ENCODE measurements around the gene TACC2.

TACC2 gene

GRCh38 chr10:122132331-122132755 is 143.4 kb downstream of the TACC2 start:
- H3F3A ChIP-seq (ENCODE audit: insufficient read depth, low read length), result no peaks in the 10 kb centered on the region
- H3K4me3 ChIP-seq (ENCODE audit: low read depth, low read length, poor library complexity, severe bottlenecking), result no peak overlapping the region
- H3K9me2 ChIP-seq (ENCODE audit: low read depth, low read length), result no peaks in the 10 kb centered on the region
- no peak overlapping the region for H3K27ac ChIP-seq (ENCODE audit: low read depth, low read length, poor library complexity, severe bottlenecking)
- no peaks in the 10 kb centered on the region for H3K9me3 ChIP-seq (ENCODE audit: low read length)
- H3K9ac ChIP-seq (ENCODE audit: low read length), result no peak overlapping the region
- H2AFZ ChIP-seq (ENCODE audit: low read length), result no peak overlapping the region
- H3K4me2 ChIP-seq (ENCODE audit: low read length), result no peak overlapping the region
- H3K27me3 ChIP-seq (ENCODE audit: insufficient read depth, low read length), result no peaks in the 10 kb centered on the region
- H3K36me3 ChIP-seq (ENCODE audit: insufficient read depth, low read length), result no peaks in the 10 kb centered on the region
- H3K79me2 ChIP-seq (ENCODE audit: insufficient read depth, low read length), result no peaks in the 10 kb centered on the region
- no peaks in the 10 kb centered on the region for H4K20me1 ChIP-seq (ENCODE audit: insufficient read depth, low read length)
- no peak for TF ChIP-seq CTCF (IDR thresholded peaks at IDR 0.05; ENCODE audit: low read length)
- no peak for TF ChIP-seq EZH2 (IDR thresholded peaks at IDR 0.05; ENCODE audit: borderline replicate concordance, low read length)
- no peaks in the 10 kb centered on the region for H3K4me1 ChIP-seq (ENCODE audit: insufficient read depth, low read length, severe bottlenecking)

DNA sequence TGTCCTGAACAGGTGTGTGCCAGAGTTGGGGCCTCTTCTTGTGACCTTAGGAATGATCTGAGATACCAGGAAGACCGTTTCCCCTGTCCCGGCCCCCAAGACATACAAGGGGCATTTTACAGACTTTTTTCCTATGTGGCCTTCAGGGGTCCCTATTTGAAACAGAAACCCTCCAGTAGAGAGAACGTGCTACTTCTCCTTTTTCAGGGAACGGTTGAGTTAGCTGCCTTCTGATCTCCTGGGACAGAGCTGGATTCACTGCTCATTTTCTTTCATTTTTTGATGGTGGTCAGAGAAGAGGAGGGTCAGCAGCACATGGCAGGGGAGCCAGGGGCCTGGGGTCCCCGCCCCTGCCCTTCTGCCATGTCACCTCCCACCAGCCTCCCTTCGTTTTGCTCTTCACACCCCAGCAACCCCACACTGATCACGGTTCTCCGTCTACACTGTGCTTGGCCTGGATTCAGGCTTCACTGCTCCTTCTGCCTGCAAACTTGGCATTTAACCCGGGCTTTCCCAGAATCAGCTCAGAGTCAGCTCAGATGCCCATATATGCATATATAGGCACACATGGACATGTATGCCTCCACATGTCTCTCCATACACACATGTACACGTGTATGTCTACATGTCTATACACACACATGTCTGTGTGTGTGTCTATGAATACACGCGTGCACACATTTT is 144.1 kb downstream of the TACC2 start:
- H3K4me1 ChIP-seq (ENCODE audit: insufficient read depth, low read length, severe bottlenecking), result no peaks in the 10 kb centered on the region
- no peak overlapping the region for H3K4me2 ChIP-seq (ENCODE audit: low read length)
- no peaks in the 10 kb centered on the region for H3K27me3 ChIP-seq (ENCODE audit: insufficient read depth, low read length)
- no peak overlapping the region for H3K9ac ChIP-seq (ENCODE audit: low read length)
- no peaks in the 10 kb centered on the region for H4K20me1 ChIP-seq (ENCODE audit: insufficient read depth, low read length)
- no peaks in the 10 kb centered on the region for H3K9me2 ChIP-seq (ENCODE audit: low read depth, low read length)
- TF ChIP-seq CTCF (IDR thresholded peaks at IDR 0.05; ENCODE audit: low read length), result no peak
- no peak for TF ChIP-seq EZH2 (IDR thresholded peaks at IDR 0.05; ENCODE audit: borderline replicate concordance, low read length)
- no peak overlapping the region for H3K27ac ChIP-seq (ENCODE audit: low read depth, low read length, poor library complexity, severe bottlenecking)
- no peaks in the 10 kb centered on the region for H3K79me2 ChIP-seq (ENCODE audit: insufficient read depth, low read length)
- no peaks in the 10 kb centered on the region for H3K36me3 ChIP-seq (ENCODE audit: insufficient read depth, low read length)
- no peaks in the 10 kb centered on the region for H3F3A ChIP-seq (ENCODE audit: insufficient read depth, low read length)
- H2AFZ ChIP-seq (ENCODE audit: low read length), result no peak overlapping the region
- no peaks in the 10 kb centered on the region for H3K9me3 ChIP-seq (ENCODE audit: low read length)
- no peak overlapping the region for H3K4me3 ChIP-seq (ENCODE audit: low read depth, low read length, poor library complexity, severe bottlenecking)

GRCh38 chr10:122135251-122136025 is 146.5 kb downstream of the TACC2 start:
- no peak overlapping the region for H3K4me3 ChIP-seq (ENCODE audit: low read depth, low read length, poor library complexity, severe bottlenecking)
- no peaks in the 10 kb centered on the region for H3K9me2 ChIP-seq (ENCODE audit: low read depth, low read length)
- H3K4me1 ChIP-seq (ENCODE audit: insufficient read depth, low read length, severe bottlenecking), result no peaks in the 10 kb centered on the region
- no peak overlapping the region for H2AFZ ChIP-seq (ENCODE audit: low read length)
- no peak for TF ChIP-seq EZH2 (IDR thresholded peaks at IDR 0.05; ENCODE audit: borderline replicate concordance, low read length)
- TF ChIP-seq CTCF (IDR thresholded peaks at IDR 0.05; ENCODE audit: low read length), result no peak
- no peaks in the 10 kb centered on the region for H4K20me1 ChIP-seq (ENCODE audit: insufficient read depth, low read length)
- no peak overlapping the region for H3K4me2 ChIP-seq (ENCODE audit: low read length)
- H3K79me2 ChIP-seq (ENCODE audit: insufficient read depth, low read length), result no peaks in the 10 kb centered on the region
- no peak overlapping the region for H3K9ac ChIP-seq (ENCODE audit: low read length)
- H3F3A ChIP-seq (ENCODE audit: insufficient read depth, low read length), result no peaks in the 10 kb centered on the region
- no peaks in the 10 kb centered on the region for H3K36me3 ChIP-seq (ENCODE audit: insufficient read depth, low read length)
- no peaks in the 10 kb centered on the region for H3K9me3 ChIP-seq (ENCODE audit: low read length)
- H3K27me3 ChIP-seq (ENCODE audit: insufficient read depth, low read length), result no peaks in the 10 kb centered on the region
- H3K27ac ChIP-seq (ENCODE audit: low read depth, low read length, poor library complexity, severe bottlenecking), result no peak overlapping the region
